ENCODE measurements around the gene CARTPT.

CARTPT gene

DNA sequence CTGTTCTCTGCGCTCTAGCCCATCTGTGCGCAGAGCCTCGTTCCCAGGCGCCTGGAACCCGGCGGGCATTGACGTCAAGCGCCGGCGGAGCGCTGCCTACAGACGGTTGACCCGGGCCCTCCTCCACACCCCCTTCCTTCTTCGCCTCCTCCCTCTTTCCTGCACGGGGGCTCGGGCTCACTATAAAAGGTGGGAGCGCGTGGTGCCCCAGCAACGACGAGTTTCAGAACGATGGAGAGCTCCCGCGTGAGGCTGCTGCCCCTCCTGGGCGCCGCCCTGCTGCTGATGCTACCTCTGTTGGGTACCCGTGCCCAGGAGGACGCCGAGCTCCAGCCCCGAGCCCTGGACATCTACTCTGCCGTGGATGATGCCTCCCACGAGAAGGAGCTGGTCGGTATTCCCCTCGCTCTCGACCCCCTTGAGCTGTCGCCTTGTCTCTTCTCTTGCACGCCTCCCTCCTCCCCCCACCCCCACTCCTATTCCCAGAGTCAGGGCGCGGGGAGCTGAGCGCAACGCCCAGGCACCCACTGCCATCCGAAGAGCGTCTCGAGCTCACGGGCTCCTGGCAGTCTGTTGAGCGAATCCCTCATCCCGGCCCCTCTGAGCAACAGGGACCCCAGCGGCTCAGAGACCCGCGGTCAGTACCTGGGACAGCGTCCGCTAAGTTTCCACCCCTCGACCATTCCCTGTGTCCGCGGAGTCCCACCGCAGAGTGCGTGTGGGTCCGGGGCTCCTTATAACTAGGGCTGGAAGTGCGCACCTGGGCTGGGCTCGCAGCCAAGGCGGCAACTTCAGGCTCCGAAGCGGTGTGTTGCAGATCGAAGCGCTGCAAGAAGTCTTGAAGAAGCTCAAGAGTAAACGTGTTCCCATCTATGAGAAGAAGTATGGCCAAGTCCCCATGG is at the start of gene CARTPT:
TSS of gene CARTPT (plus strand) at position 213 of the 902 bp plus-strand sequence. CDS start at position 232, 19 bp downstream.
- DNase-seq, result no peak

- no peak for DNase-seq
These were observed 41.1 kb upstream of the CARTPT start for GRCh38 chr5:71677977-71678376.

GRCh38 chr5:71679714-71680113 is 39.4 kb upstream of the CARTPT start:
- DNase-seq, result no peak

- DNase-seq, result no peak
These were observed 38.6 kb upstream of the CARTPT start for GRCh38 chr5:71680510-71680909.

DNA sequence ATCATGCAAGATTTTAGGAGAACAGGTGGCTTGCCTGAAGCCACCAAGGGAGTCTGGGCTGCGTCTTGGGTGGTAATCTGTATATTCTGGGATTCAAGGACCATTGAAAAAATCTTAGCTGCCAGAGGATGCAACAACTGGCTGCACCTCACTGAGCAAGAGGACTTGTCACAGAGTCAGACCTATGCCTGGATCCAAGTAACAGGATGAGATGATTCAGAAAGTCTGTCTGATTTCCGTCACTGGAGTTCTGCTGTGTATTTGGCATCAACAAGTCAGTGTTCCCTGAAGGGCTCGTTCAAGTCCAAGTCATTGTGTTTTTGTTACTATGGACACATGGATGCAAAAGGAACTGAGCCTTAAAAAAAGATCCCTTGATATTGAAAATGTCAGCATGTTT is 37.8 kb upstream of the CARTPT start:
- DNase-seq, result no peak

DNA sequence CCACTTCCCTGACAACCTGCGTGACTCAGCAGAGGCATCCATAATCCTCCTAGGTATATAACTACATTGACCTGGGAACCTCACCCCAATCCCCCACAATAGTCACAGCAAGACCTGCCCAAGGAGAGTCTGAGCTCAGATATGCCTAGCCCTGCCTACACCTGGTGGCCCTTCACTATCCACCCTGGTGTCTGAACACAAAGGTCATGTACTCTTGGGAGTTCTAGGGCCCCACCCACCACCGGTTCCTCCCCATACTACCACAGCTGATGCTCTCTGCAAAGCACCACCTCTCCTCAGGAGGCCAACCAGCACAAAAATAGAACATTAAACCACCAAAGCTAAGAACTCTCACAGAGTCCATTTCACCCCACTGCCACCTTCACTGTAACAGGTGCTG is 34.8 kb upstream of the CARTPT start:
- DNase-seq, result no peak

DNA sequence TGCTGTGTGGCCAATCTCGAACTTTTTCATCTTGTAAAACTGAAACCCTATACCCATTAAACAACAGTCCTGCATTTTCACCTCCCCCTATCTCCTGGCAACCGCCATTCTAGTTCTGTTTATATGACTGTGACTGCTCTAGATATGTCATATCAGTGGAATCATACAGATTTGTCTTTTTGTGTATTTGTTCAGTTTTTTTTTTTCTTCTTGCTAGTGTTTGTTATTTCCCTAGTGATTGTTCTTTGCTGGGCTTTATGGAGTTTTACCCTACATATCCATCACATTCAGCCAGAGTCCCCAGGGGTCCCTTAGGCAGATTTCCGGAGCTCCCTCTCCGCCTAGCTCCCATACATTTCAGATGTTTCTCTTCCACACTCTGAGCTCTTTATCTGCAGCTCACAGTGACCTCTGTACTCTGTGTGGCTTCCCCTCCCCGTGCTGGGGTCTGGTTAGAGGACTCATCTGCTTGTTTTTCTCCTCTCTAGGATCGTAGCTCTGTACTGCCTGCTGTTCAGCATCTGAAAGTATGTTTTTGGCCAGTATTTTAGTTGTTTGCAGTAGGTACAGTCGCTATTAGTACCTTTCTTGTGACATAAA is 25.1 kb upstream of the CARTPT start:
- DNase-seq, result no peak

GRCh38 chr5:71695071-71695470 is 24.0 kb upstream of the CARTPT start:
- DNase-seq, result no peak

DNA sequence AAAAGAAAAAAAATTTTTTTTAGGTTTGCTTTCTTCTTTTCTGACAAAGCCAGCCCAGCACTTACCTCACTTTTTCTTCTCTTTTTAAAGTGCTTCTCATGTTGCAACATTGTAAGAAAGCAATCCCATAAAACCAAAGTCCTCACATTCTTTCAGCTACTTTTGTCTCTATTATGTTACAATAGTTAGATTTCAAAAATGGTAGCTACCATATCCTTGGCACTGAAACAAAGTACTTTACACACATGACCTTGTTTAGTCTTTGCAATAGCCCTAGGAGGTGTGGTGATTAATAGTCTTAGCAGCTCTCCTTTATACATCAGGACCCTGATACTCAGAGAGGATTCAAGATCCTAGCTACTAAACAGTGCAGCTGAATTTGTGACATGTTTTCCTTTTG is 23.5 kb upstream of the CARTPT start:
- DNase-seq, result no peak

DNA sequence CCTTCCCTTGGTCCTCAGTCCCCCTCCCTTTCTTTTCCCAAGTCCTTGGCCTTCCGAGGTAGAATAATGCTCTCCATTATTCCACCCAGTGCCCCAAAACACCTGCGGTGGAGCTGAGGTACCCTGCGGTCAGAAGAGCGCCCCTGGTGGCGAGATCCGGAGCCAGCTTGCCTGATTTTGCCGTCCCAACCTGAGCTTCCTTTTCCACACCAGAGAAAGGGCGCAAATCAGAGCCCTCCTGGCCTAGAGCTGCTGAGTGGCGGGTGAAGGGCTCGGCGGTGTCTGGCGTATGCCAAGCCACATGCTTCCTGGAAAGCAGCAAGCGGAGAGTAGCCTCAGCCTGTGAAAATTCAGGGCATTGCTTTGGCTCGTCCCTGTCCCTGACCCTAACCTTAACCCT is 21.1 kb upstream of the CARTPT start:
- no peak for DNase-seq

GRCh38 chr5:71699233-71699632 is 19.8 kb upstream of the CARTPT start:
- no peak for DNase-seq

DNA sequence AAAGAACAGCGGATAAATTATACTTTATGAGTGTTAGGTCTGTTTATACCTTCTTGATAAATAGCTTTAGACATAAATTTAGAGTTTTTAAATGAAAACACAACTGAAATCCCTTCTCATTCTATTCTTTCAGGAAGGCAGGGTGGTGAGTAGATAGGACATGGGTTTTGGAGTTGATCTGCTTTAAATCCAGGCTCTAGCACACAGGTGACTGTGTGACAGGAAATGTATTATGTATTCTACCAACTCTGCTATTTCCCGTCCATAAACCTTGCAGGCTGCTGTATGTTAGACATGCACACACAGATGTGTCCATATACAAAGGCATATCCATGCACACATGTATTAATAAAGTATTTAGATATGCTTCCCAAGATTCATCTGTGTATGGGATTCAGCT is 19.3 kb upstream of the CARTPT start:
- no peak for DNase-seq

GRCh38 chr5:71700803-71701202 is 18.3 kb upstream of the CARTPT start:
- DNase-seq, result no peak

DNA sequence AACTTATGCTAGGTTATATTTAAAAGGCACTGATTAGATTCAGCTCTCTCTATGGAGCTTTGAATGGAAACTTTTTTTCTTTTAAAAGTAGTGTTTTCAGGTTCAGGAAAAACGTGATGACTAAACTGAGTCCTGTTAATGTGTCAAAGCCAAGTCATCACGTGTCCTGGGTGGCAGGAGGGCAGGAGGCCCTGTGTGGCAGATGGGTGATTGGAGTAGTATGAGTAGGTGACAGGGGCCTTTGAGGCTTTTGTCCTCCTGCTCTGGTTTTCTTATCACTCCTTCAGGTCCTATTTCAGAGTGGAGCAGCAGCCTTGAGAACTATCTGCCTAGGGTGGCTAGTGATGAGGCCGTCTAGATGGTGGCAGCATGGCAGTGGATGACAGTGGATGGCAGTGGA is 17.7 kb upstream of the CARTPT start:
- no peak for DNase-seq

GRCh38 chr5:71703941-71704340 is 15.1 kb upstream of the CARTPT start:
- no peak for DNase-seq

DNA sequence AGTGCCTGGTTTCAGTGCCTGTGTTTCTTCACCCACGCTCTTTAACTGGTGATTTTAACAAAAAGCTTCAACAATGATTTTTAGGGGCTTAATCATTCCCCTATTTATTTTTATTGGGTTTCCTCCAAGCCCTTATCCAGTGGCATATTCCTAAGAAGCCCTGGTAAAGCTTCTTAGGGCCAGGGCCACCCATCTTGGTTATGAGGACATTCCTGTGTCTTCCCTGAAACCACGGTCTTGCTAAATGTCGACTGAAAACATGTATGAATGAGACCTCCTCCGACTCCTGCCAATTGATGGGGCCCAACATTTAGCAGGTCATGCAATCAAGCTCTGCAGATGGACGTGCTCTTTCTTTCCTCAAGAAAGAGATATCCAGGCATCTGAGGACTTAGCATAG is 13.7 kb upstream of the CARTPT start:
- DNase-seq, result no peak

DNA sequence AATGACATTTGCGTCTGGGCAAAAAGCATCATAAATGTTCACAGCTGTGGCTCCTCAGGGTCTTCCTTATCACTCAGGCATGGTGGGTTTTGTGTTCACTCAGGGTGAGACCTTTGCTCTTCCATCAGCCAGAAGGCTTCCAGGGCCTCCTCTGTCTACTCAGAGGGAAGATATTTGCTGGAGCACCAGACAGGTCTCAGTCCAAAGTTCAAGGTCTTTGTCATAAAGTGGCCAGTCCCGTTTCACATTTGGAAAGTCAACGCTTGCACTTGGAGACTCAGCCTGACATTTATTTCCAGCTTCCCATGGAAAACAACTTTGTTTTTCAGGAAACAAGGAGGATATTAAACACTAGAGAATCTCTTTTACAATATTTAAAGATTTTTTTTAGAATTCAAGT is 12.2 kb upstream of the CARTPT start:
- DNase-seq, result no peak

DNA sequence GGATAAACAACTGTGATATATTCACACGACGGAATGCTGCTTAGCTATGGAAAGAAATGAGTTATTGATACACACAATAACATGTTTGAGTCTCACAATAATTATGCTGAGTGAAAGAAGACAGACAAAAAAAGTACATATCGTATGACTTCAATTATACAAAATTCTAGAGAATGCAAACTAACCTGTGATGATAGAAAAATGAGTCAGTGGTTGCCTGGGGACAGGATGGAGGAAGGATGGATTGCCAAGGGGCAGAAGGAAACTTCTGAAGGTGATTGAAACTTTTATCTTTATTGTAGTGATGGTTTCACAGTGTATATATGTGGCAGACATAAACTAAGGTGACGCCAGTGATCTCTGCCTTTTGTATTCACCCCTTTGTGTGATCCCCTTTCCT is 7.5 kb upstream of the CARTPT start:
- no peak for DNase-seq

- DNase-seq, result no peak
These were observed 4.2 kb upstream of the CARTPT start for GRCh38 chr5:71714911-71715310.

DNA sequence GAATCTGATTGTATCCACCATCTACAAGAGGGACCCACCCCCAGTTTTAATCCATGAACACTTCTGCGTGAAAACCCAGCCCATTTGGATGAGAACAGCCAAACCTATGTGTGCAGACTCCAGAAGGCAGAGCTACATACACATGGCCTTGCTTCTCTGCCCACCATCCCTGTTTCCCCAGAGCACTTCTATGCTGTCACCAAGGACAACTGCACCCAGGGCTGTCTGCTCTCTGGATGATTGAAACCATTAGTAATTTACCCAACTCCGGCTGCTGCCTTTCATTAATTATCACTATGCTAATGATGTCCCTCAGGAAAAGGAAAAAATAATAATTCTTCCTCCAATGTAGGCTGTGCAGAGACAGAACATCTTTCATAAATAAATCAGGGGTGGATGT is 8.9 kb downstream of the CARTPT start:
- no peak for DNase-seq

DNA sequence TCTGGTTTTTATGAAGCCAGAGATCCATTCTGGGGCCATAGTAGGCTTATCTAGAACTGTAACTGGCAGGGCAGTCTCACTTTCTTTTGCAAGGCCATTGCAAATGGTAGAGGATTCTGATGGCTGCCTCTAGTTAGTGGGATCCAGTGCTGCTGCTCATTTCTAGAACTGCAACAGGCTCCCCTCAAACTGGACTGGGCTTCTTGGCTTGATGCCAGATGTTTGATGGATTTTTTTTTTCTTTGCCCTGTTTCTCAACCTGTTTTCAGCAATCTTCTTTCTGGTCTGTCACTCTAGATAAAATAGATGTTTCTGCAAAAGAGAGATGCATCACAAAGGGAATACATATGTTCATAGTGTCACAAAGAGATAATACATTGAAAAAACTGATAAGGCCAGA is 11.9 kb downstream of the CARTPT start:
- no peak for DNase-seq

DNA sequence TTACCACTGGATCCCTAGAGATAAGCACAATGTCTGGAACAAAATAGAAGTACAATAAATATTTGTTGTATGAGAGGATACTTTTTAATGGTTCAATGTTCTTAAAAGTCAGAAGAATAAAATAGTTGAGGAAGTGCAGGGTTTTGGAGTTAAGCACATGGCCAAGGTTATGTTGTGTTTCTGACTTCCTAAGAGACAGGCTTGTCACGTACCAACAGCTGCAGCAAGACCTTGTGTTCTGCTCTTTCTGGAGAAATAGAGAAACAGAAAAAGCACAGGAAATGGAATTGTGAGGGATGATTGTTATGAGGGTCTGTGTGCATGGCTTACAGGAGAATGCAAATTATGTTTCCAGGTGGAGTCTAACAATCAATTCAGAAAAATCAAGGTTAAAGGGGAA is 12.9 kb downstream of the CARTPT start:
- DNase-seq, result no peak

GRCh38 chr5:71734141-71734540 is 15.1 kb downstream of the CARTPT start:
- DNase-seq, result no peak

DNA sequence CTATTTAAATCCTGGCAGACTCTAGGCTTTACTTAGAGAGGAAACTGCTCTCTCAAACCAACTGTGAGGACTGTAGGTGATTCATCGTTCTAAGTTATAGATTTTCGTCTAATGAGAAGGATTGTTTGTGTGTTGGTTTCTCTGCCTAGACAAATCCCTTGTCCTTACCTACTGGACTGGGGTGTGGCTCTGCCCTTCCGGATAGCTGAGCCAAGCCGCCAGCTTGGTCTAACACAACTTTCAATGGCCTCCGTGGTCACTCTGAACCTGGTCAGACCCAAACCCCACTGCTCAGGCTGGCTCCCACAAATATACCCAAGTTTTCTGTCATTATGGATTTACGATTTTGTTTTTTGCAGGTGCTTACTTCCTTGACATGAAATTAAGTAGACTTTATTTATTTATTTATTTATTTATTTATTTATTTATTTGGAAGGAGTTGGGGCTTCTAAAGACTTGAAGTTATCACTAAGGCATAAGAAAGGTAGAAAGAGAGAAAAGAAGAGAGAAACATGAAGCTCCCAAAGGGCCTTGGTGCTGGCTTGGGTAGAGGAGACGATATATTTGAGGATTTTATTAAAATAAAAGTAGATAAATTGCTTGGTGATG is 19.0 kb downstream of the CARTPT start:
- no peak for DNase-seq

Data from stimulated activated CD4-positive, alpha-beta T cell treated with anti-CD3 and anti-CD28 coated beads, Interleukin-12 subunit alpha, Interleukin-12 subunit beta, amount 100 ng/mL, for 4 hours (primary cell).